Measurements from ENCODE around the gene CDC16. TPM values are rescaled to one million over a fixed set of nuclear protein-coding genes. Genes with fewer than 3 reads are reported as not detected.

The CDC16 gene
- total and polyA plus RNA-seq, 2 of the 13 experiments (the other 11 are each of a cell fraction or from before 2014, with no cell fraction given): 24.2 to 60.9 TPM

GRCh38 chr13:114257014-114257413, 22.3 kb downstream of the CDC16 start:
- H3K79me2 ChIP-seq (ENCODE audit: insufficient read depth, low read length): no peaks in the 10 kb centered on the region
- no peak overlapping the region for H3K4me3 ChIP-seq (replicated peaks in 1 of 3; ENCODE audit: insufficient read depth in 1 of 3, low read depth in 2 of 3, low read length in 3 of 3)
- no peak for DNase-seq (ENCODE audit: low spot score)
- in situ Hi-C loops (cut with HindIII; ENCODE audit: extremely low pct_ligation_motif_present, low pct_unique_long_range_greater_than_20kb) (no loop called here), intact Hi-C loops (cut with micrococcal nuclease; ENCODE audit: unreplicated experiment) (no loop called here)
- H3K9ac ChIP-seq (ENCODE audit: insufficient read depth, low read depth, low read length): no peak overlapping the region
- WGBS (ENCODE audit: low lambda C conversion rate): 97% methylated on average over 4 of the region's 4 CpGs
- no peaks in the 10 kb centered on the region for H3K9me3 ChIP-seq (ENCODE audit: low read length)
- no peak for ATAC-seq
- H4K20me1 ChIP-seq (ENCODE audit: insufficient read depth, low read length): no peaks in the 10 kb centered on the region
- ChIA-PET POLR2A (no interaction called here), CTCF (ENCODE audit: low intra/inter-chr PET ratio, low total read pairs) (no interaction called here)
- no peak overlapping the region for H3K4me2 ChIP-seq (ENCODE audit: low read depth, low read length)
- H3K4me1 ChIP-seq (ENCODE audit: insufficient read depth, low read length): no peaks in the 10 kb centered on the region
- no peak overlapping the region for H2AFZ ChIP-seq (ENCODE audit: low read length)
- no peak overlapping the region for H3K27ac ChIP-seq (ENCODE audit: extremely low read length, insufficient read depth, low read length)
- BruUV-seq (replicated peaks): no TSS peak
- H3K27me3 ChIP-seq (ENCODE audit: control insufficient read depth in 1 of 2, insufficient read depth in 2 of 2, low read length in 2 of 2): no peaks in the 10 kb centered on the region
- no peak for TF ChIP-seq ZNF260 (CRISPR knock-in tag; IDR thresholded peaks at IDR 0.05; ENCODE audit: borderline replicate concordance, low read depth)
- TF ChIP-seq TFDP2 (CRISPR knock-in tag; IDR thresholded peaks at IDR 0.05): no peak
- TF ChIP-seq ARNT (IDR thresholded peaks at IDR 0.05): no peak
- TF ChIP-seq ZNF800 (CRISPR knock-in tag; IDR thresholded peaks at IDR 0.05): no peak
- TF ChIP-seq ZNF337 (CRISPR knock-in tag; IDR thresholded peaks at IDR 0.05; ENCODE audit: borderline replicate concordance, low read depth): no peak
- TF ChIP-seq ZNF891 (CRISPR knock-in tag; IDR thresholded peaks at IDR 0.05): no peak
- no peak for TF ChIP-seq BCL6 (CRISPR knock-in tag; IDR thresholded peaks at IDR 0.05)
- no peak for TF ChIP-seq HNRNPH1 (optimal IDR thresholded peaks at IDR 0.05; ENCODE audit: low read depth, low read length)
- no peak for TF ChIP-seq ZSCAN31 (CRISPR knock-in tag; IDR thresholded peaks at IDR 0.05; ENCODE audit: low read depth)
- no peak for TF ChIP-seq ESRRA (CRISPR knock-in tag; IDR thresholded peaks at IDR 0.05; ENCODE audit: low read depth)
- TF ChIP-seq ZBTB42 (CRISPR knock-in tag; IDR thresholded peaks at IDR 0.05): no peak
- TF ChIP-seq TCF7L2 (IDR thresholded peaks at IDR 0.05; ENCODE audit: low read depth, low read length): no peak
- TF ChIP-seq RBM22 (optimal IDR thresholded peaks at IDR 0.05; ENCODE audit: low read length): no peak
- TF ChIP-seq NR2F2 (IDR thresholded peaks at IDR 0.05; ENCODE audit: borderline replicate concordance, low read depth): no peak
- TF ChIP-seq ZFP41 (CRISPR knock-in tag; IDR thresholded peaks at IDR 0.05; ENCODE audit: borderline replicate concordance): no peak
- no peak for TF ChIP-seq ZNF331 (CRISPR knock-in tag; IDR thresholded peaks at IDR 0.05)
- TF ChIP-seq ZFP62 (CRISPR knock-in tag; IDR thresholded peaks at IDR 0.05): no peak
- TF ChIP-seq ARID3A (IDR thresholded peaks at IDR 0.05; ENCODE audit: low read depth, low read length): no peak
- H3K36me3 ChIP-seq (replicated peaks in 1 of 2; ENCODE audit: control insufficient read depth in 1 of 2, insufficient read depth in 2 of 2, low read length in 2 of 2): peaks cover 18 to 71% of the 10 kb centered on the region in 2 experiments
- no peak for FAIRE-seq
